GM19372 (cell line): ENCODE results near the gene HS3ST2.
"Not testable (repeated sequence)": the region's sequence is repeated elsewhere in the genome, so short reads cannot be mapped to it uniquely, and the experiment has no call there.

ENCODE experiments used
- ATAC-seq: cut with Tn5 transposase; IDR thresholded peaks from one replicate; pipeline ENCODE4 v1.9.1; 2021; ENCODE audit warnings: mild to moderate bottlenecking, low read depth, moderate library complexity; ENCODE audit not compliant: unreplicated experiment

Gene HS3ST2

GRCh38 chr16:22871861-22872260, 57.9 kb downstream of the HS3ST2 start:
- no peak for ATAC-seq

DNA sequence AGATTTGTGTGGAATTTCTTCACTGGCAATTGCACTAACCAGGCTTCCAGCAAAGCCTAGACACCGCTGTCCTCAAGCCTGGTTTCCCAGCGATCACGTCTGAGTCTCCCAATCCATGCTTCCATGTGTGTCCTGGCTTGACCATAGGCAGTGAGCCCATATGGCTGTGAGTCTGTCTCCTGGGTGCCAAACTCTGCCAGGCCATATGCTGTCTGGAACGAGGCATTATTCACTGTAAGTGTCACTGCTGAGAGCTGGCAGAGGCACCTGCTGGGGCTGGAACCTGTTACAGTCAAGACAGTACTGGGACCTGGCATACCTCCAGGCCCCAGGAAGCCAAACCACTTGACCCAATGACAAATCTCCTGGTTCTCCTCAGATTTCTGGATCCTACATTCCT, 60.4 kb downstream of the HS3ST2 start:
- ATAC-seq: no peak

DNA sequence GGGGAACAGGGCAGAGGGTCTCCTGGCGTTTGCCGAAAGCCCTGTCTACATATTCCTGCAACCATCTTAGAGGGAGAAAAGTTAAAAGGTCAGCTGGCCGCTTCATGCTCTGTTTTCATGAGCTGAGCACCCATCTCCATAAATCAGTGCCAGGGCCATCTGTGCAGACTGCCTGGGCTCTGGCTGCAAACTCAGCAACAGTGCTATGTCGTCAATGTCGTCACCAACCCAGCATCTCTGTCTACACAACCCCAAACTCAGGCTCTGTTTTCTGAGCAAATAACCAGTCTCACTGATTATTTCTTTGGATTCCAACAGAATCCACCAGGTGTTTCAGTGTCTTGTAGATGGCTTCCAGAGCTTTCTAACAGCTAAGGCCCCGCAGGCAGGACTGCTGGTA, 65.0 kb downstream of the HS3ST2 start:
- ATAC-seq: no peak

GRCh38 chr16:22879466-22879865, 65.5 kb downstream of the HS3ST2 start:
- ATAC-seq: no peak

DNA sequence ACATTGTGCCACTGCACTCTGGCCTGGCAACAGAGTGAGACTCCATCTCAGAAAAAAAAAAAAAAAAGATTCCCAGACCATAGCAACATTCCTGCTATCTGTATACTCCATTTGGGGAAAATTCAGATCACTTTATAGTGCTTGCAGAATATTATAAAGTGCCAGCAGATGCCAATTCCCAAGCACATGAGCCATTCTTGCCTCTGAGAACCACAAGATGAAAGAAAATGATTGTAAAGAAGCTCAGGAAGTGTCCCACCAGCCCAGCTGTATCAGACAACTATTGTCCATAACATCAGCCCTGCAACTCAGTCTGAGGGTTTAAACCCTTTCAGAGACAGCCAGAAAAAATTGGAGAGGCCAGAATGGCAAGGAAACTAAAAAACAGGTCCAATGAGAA, 69.0 kb downstream of the HS3ST2 start:
- ATAC-seq: no peak

GRCh38 chr16:22885951-22886350, 72.0 kb downstream of the HS3ST2 start:
- ATAC-seq: no peak

DNA sequence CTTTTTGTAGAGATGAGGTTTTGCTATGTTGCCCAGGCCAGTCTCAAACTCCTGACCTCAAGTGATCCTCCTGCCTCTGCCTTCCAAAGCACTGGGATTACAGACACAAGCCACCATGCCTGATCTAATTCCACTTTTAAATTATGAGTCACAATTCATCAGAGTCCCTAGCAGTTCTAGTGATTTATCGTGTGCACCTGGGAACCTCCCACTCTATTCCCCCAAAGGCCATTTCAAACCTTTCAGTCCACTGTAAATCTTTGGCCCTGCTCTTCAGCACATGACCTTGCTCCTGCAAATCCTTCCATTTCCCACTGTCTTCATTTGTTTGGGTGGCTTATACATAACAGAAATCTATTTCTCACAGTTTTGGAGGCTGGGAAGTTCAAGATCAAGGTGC, 73.0 kb downstream of the HS3ST2 start:
- ATAC-seq: no peak

DNA sequence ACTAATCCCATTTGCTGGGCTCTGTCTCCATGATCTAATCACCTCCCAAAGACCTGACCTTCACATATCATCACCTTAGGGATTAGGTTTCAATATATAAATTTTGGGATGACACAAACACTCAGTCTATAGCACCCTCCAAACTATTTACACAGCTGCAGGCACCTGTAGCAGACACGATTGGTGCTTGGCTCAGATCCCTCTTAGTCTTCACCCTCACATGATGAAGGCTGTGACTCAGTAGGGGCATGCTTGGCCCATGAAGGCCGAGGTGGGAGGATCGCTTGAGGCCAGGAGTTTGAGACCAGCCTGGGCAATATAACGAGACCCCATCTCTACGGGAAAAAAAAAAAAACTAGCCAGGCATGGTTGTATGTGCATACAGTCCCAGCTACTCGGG, 73.5 kb downstream of the HS3ST2 start:
- no peak for ATAC-seq

GRCh38 chr16:22888791-22889190, 74.8 kb downstream of the HS3ST2 start:
- no peak for ATAC-seq

- no peak for ATAC-seq
Observed at GRCh38 chr16:22890976-22891375, 77.0 kb downstream of the HS3ST2 start.

- no peak for ATAC-seq
Observed at GRCh38 chr16:22897184-22897583, 83.2 kb downstream of the HS3ST2 start.

DNA sequence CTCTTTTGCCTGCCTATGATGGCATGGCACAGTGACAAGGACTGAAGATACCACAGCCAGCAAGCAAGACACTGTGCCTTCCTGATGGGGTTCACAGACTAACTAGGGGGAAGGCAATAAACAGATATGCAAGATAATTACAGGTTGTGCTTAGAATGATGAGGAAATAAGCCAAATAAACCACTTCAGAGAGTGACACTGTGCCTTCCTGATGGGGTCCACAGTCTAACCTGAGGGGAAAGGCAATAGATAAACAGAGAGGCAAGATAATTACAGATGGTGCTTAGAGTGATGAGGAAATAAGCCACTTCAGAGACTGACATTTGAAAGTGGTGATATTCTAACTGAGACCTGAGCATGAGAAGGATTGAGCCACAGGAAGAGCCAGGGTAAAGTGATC, 84.2 kb downstream of the HS3ST2 start:
- no peak for ATAC-seq

- no peak for ATAC-seq
Observed at GRCh38 chr16:22898874-22899348, 84.9 kb downstream of the HS3ST2 start.

DNA sequence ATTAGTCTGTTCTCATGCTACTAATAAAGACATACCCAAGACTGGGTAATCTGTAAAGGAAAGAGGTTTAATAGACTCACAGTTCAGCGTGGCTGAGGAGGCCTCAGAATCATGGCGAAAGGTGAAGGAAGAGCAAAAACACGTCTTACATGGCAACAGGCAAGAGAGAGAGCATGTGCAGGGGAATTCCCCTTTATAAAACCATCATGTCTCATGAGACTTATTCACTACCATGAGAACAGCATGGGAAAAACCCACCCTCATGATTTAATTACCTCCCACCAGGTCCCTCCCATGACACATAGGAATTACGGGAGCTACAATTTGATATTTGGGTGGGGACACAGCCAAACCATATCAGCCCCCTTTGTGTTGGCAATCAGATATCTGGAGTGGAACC, 85.6 kb downstream of the HS3ST2 start:
- ATAC-seq: not testable (repeated sequence)

- no peak for ATAC-seq
Observed at GRCh38 chr16:22900863-22901262, 86.9 kb downstream of the HS3ST2 start.

- no peak for ATAC-seq
Observed at GRCh38 chr16:22901563-22901962, 87.6 kb downstream of the HS3ST2 start.

- no peak for ATAC-seq
Observed at GRCh38 chr16:22903716-22904115, 89.8 kb downstream of the HS3ST2 start.

GRCh38 chr16:22912654-22913053, 98.7 kb downstream of the HS3ST2 start:
- no peak for ATAC-seq

DNA sequence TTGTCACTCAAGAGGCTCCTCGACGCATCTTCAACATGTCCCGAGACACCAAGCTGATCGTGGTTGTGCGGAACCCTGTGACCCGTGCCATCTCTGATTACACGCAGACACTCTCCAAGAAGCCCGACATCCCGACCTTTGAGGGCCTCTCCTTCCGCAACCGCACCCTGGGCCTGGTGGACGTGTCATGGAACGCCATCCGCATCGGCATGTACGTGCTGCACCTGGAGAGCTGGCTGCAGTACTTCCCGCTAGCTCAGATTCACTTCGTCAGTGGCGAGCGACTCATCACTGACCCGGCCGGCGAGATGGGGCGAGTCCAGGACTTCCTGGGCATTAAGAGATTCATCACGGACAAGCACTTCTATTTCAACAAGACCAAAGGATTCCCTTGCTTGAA, 101.0 kb downstream of the HS3ST2 start:
- ATAC-seq: no peak

- ATAC-seq: no peak
Observed at GRCh38 chr16:22923491-22923890, 109.5 kb downstream of the HS3ST2 start.

GRCh38 chr16:22924492-22924891, 110.5 kb downstream of the HS3ST2 start:
- ATAC-seq: no peak

- ATAC-seq: no peak
Observed at GRCh38 chr16:22926105-22926751, 112.3 kb downstream of the HS3ST2 start.

DNA sequence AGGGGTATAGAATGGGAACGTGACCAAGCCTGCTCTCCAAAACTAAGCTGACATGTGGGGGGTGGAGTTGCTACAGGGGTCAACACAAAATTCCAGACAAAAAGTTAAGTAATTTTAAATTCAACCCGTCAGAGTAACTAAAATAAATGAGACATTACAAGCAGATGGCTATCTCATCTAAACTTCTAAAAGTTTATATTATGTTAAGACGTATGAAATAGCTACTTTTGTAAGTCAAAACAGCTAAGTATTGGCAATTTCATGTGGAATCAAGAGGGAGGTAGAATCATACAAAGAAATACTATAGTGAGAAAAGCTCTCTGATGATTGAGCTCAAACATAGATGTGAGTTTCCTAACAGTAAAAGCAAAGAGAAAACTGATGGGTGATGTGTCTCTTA, 113.3 kb downstream of the HS3ST2 start:
- no peak for ATAC-seq
